Endothelial cell of umbilical vein (primary cell): Measurements from ENCODE around the gene ADCY2. TPM values are rescaled to one million over a fixed set of nuclear protein-coding genes. Genes with fewer than 3 reads are reported as not detected.

Experiments used
- BruUV-seq: library from RNA; stranded (reverse); fragments of 400-500 nt; replicated peaks from 2 replicates; lab custom pipeline; 2021; lab: Mats Ljungman, UMichigan
- CTCF ChIA-PET: fragments of 300-600, 350-600 bp; sonication (Branson Sonifier 250); formaldehyde crosslinking; loops from one replicate; lab custom pipeline; 2021; ENCODE audit warnings: antibody characterized with exemption, inconsistent platforms; lab: Charles Lee
- POLR2A ChIA-PET: fragments of 300-600, 350-600 bp; sonication (Branson Sonifier 250); formaldehyde crosslinking; loops from one replicate; lab custom pipeline; 2021; ENCODE audit warnings: antibody characterized with exemption, inconsistent platforms; lab: Charles Lee
- DNase-seq: peaks from one replicate; pipeline ENCODE4 v3.0.0-alpha.2; 2011; ENCODE audit warnings: low read depth, low spot score
- FAIRE-seq: peaks from 2 replicates; lab custom pipeline; 2011; peaks lifted over from hg19 to GRCh38; lab: Jason Lieb, UNC
- H2AFZ ChIP-seq: 2 replicates; pipeline ENCODE4 v1.6.0; 2012; ENCODE audit warnings: low read depth, low read length, control low read depth, inconsistent platforms
- H3K27ac ChIP-seq: 2 replicates; pipeline ENCODE4 v1.5.1; 2011; ENCODE audit warnings: low read depth, mild to moderate bottlenecking, control low read depth, low read length, moderate library complexity; ENCODE audit not compliant: insufficient read depth
- H3K27me3 ChIP-seq, 2 experiments: 2 replicates each; pipeline versions ENCODE4 v1.6.0 to v1.6.1; 2011; ENCODE audit warnings: low read length in 2 of 2, mixed read lengths in 1 of 2; ENCODE audit not compliant: control insufficient read depth in 2 of 2, insufficient read depth in 2 of 2
- H3K36me3 ChIP-seq, 2 experiments: 2 replicates in 1 of 2; 3 replicates in 1 of 2; pipeline ENCODE4 v1.5.1; 2011; ENCODE audit warnings: low read length in 2 of 2, mild to moderate bottlenecking in 1 of 2, moderate library complexity in 1 of 2; ENCODE audit not compliant: control insufficient read depth in 2 of 2, insufficient read depth in 2 of 2; ENCODE audit errors: extremely low read depth in 1 of 2
- H3K4me1 ChIP-seq: 3 replicates; pipeline ENCODE4 v1.5.1; 2011; ENCODE audit warnings: mild to moderate bottlenecking, low read length; ENCODE audit not compliant: control insufficient read depth, insufficient read depth; ENCODE audit errors: extremely low read depth
- H3K4me2 ChIP-seq: 2 replicates; pipeline ENCODE4 v1.6.1; 2011; ENCODE audit warnings: low read length, control low read depth, mixed read lengths; ENCODE audit not compliant: insufficient read depth
- H3K4me3 ChIP-seq, 3 experiments: fragments of 200-600 bp in 1 of 3; sonication (generic), shearing (Covaris generic) in 1 of 3; replicated peaks in 1 of 3; 2 replicates each; pipeline ENCODE4 v1.5.1; 2011 to 2016; ENCODE audit warnings: control low read depth in 3 of 3, low read length in 3 of 3, mild to moderate bottlenecking in 2 of 3, inconsistent platforms in 1 of 3, low read depth in 1 of 3, moderate library complexity in 1 of 3; ENCODE audit not compliant: insufficient read depth in 1 of 3
- H3K79me2 ChIP-seq: 2 replicates; pipeline ENCODE4 v1.6.0; 2012; ENCODE audit warnings: low read length, inconsistent platforms; ENCODE audit not compliant: control insufficient read depth, insufficient read depth
- H3K9ac ChIP-seq: replicated peaks from 2 replicates; pipeline ENCODE3; 2011; ENCODE audit warnings: low read length, control low read depth; ENCODE audit not compliant: insufficient read depth; ENCODE audit errors: extremely low read depth
- H3K9me1 ChIP-seq: replicated peaks from 3 replicates; pipeline ENCODE4 v1.6.0; 2011; ENCODE audit warnings: mild to moderate bottlenecking, low read length; ENCODE audit not compliant: control insufficient read depth, insufficient read depth; ENCODE audit errors: extremely low read depth
- H3K9me3 ChIP-seq: replicated peaks from 2 replicates; pipeline ENCODE4 v1.5.1; 2012; ENCODE audit warnings: low read length, inconsistent platforms; ENCODE audit not compliant: control insufficient read depth, insufficient read depth
- H4K20me1 ChIP-seq: replicated peaks from 2 replicates; pipeline ENCODE3; 2011; ENCODE audit warnings: mild to moderate bottlenecking, low read length; ENCODE audit not compliant: control insufficient read depth, insufficient read depth; ENCODE audit errors: extremely low read depth
- CTCF ChIP-seq, 2 donors: IDR thresholded peaks; 1 replicate in 1 of 2; 2 replicates in 1 of 2; pipeline ENCODE4 v1.5.1; 2011; ENCODE audit warnings: low read length in 2 of 2, mild to moderate bottlenecking in 2 of 2, moderate library complexity in 2 of 2, control low read depth in 1 of 2, inconsistent platforms in 1 of 2, low read depth in 1 of 2; ENCODE audit not compliant: insufficient read depth in 1 of 2; ENCODE audit errors: extremely low read depth in 1 of 2
- EZH2 ChIP-seq: IDR thresholded peaks from 2 replicates; pipeline ENCODE4 v1.6.1; 2012; ENCODE audit warnings: borderline replicate concordance, low read depth, mild to moderate bottlenecking, moderate library complexity, low read length, inconsistent platforms; ENCODE audit not compliant: severe bottlenecking
- FOS ChIP-seq: IDR thresholded peaks from 2 replicates; pipeline ENCODE4 v1.6.1; 2011; ENCODE audit warnings: mild to moderate bottlenecking, low read length, moderate library complexity, borderline replicate concordance; ENCODE audit not compliant: insufficient read depth
- GATA2 ChIP-seq: IDR thresholded peaks from 2 replicates; pipeline ENCODE4 v1.7.0; 2011; ENCODE audit warnings: low read depth, mild to moderate bottlenecking, moderate library complexity, mixed read lengths, low read length; ENCODE audit not compliant: insufficient read length, insufficient read depth
- JUN ChIP-seq: IDR thresholded peaks from 2 replicates; pipeline ENCODE4 v1.6.1; 2011; ENCODE audit warnings: borderline replicate concordance, low read depth; ENCODE audit not compliant: insufficient read length, insufficient read depth
- MAX ChIP-seq: IDR thresholded peaks from 2 replicates; pipeline ENCODE4 v1.6.1; 2011; ENCODE audit not compliant: insufficient read depth, insufficient read length
- MYC ChIP-seq: IDR thresholded peaks from one replicate; pipeline ENCODE4 v1.6.1; 2011; ENCODE audit warnings: mild to moderate bottlenecking, low read depth, low read length
- POLR2A ChIP-seq: IDR thresholded peaks from 2 replicates; pipeline ENCODE4 v1.6.1; 2012; ENCODE audit warnings: low read depth, mild to moderate bottlenecking, control low read depth, low read length
- POLR2AphosphoS5 ChIP-seq: IDR thresholded peaks from 2 replicates; pipeline ENCODE4 v1.6.1; 2012; ENCODE audit warnings: low read depth, mild to moderate bottlenecking, control low read depth, low read length, moderate library complexity; ENCODE audit not compliant: insufficient read depth
- dilution Hi-C: fragments of 300-500 bp; cut with MboI; formaldehyde crosslinking; loops from one replicate; pipeline ENCODE4 v1.15.0; 2019; ENCODE audit warnings: low sequenced_read_pairs; ENCODE audit not compliant: extremely low pct_ligation_motif_present
- intact Hi-C: fragments of 100-400 bp; cut with micrococcal nuclease; formaldehyde crosslinking; loops from one replicate; pipeline ENCODE4 v1.10.0; 2022
- polyA plus RNA-seq, 4 experiments: library from polyadenylated mRNA; depleted of rRNA in 3 of 4; stranded (reverse) in 3 of 4; unstranded in 1 of 4; fragments of >200 nt; gene quantifications; 2 replicates each; pipeline versions ENCODE4 v1.2.1 to v1.2.3, GENCODE V29; 2011 to 2012; ENCODE audit warnings: missing spikeins in 1 of 4
- total RNA-seq: library from RNA; stranded (reverse); gene quantifications from 2 replicates; pipeline ENCODE4 v1.2.3, GENCODE V29; 2021

ADCY2 gene
- total and polyA plus RNA-seq, 2 donors (not counting 3 experiments of a cell fraction or from before 2014, with no cell fraction given) = under 0.01 TPM; not detected in 1

GRCh38 chr5:7673658-7674057 is 277.7 kb downstream of the ADCY2 start:
- Histone ChIP-seq H3K4me1 (no peaks in the 10 kb centered on the region), H4K20me1 (no peaks in the 10 kb centered on the region), H3K4me3 (no peak overlapping the region), H3K27me3 (no peaks in the 10 kb centered on the region), H3K27ac (no peak overlapping the region), H3K9me1 (no peaks in the 10 kb centered on the region), H3K79me2 (no peaks in the 10 kb centered on the region), H3K4me2 (no peak overlapping the region), H3K9ac (no peak overlapping the region), H3K36me3 (no peaks in the 10 kb centered on the region), H2AFZ (no peak overlapping the region), H3K9me3 (peaks cover 4% of the 10 kb centered on the region)
- dilution Hi-C loops = no loop called here
- ChIA-PET POLR2A (no interaction called here), CTCF (no interaction called here)
- no TSS peak for BruUV-seq
- FAIRE-seq (no peak), DNase-seq (no peak)
- intact Hi-C loops = no loop called here
- no peak for TF ChIP-seq POLR2AphosphoS5
- TF ChIP-seq POLR2A = no peak
- no peak for TF ChIP-seq MYC
- TF ChIP-seq EZH2 = no peak
- TF ChIP-seq CTCF (IDR thresholded peaks at IDR 0.05; ENCODE audit: extremely low read depth in 1 of 2, insufficient read depth in 1 of 2, low read depth in 1 of 2, low read length in 2 of 2) = no peak
- no peak for TF ChIP-seq GATA2
- TF ChIP-seq JUN = no peak
- no peak for TF ChIP-seq FOS
- TF ChIP-seq MAX = no peak
